Adrenal gland (tissue), 12 donors: ENCODE measurements around the gene TYMP. TPM values are rescaled to one million over a fixed set of nuclear protein-coding genes. Genes with fewer than 3 reads are reported as not detected.
"Not testable (repeated sequence)": the region's sequence is repeated elsewhere in the genome, so short reads cannot be mapped to it uniquely, and the experiment has no call there.

Experiments
- DNase-seq, 7 donors: peaks; one replicate each; pipeline ENCODE4 v3.0.0-alpha.2; 2019 to 2020
- H3K27ac ChIP-seq, 5 donors: fragments of 200-600 bp; sonication (generic) in 4 of 5; 1 replicate in 3 of 5; 2 replicates in 2 of 5; pipeline versions ENCODE4 v1.5.1 to v1.8.0; 2016 to 2020; ENCODE audit warnings: mild to moderate bottlenecking in 1 of 5
- H3K27me3 ChIP-seq: fragments of 200-600 bp; 2 replicates; pipeline ENCODE4 v1.8.0; 2021
- H3K36me3 ChIP-seq, 2 donors: fragments of 200-600 bp; replicated peaks in 1 of 2; 1 replicate in 1 of 2; 2 replicates in 1 of 2; pipeline versions ENCODE4 v1.5.1 to v1.8.0; 2018 to 2022
- H3K4me1 ChIP-seq, 2 donors: fragments of 200-600 bp; replicated peaks in 1 of 2; 1 replicate in 1 of 2; 2 replicates in 1 of 2; pipeline versions ENCODE4 v1.5.1 to v1.8.0; 2018 to 2021
- H3K4me3 ChIP-seq, 4 donors: fragments of 200-600 bp; sonication (generic) in 3 of 4; one replicate each; pipeline ENCODE4 v1.5.1; 2016 to 2018
- H3K9me3 ChIP-seq, 3 donors: fragments of 200-600 bp; sonication (generic) in 1 of 3; replicated peaks in 1 of 3; 1 replicate in 2 of 3; 2 replicates in 1 of 3; pipeline versions ENCODE4 v1.5.1 to v1.8.0; 2016 to 2021
- POLR2A ChIP-seq, 2 donors: fragments of 450-650 bp; IDR thresholded peaks; one replicate each; pipeline ENCODE4 v1.6.1; 2017; ENCODE audit warnings: antibody characterized with exemption in 2 of 2, mild to moderate bottlenecking in 2 of 2, moderate library complexity in 1 of 2
- WGBS, 4 donors: extraction: QIAGEN DNeasy Blood & Tissue Kit in 2 of 4; methylation state at CpG; one replicate each; pipeline versions ENCODE4 v1.1.5 to v1.1.7; 2013 to 2017; 5-methylcytosine and 5-hydroxymethylcytosine counted together
- intact Hi-C, 2 donors: fragments of 100-400 bp; cut with DNase I; formaldehyde crosslinking; loops; one replicate each; pipeline versions ENCODE4 v1.14.1 to v1.15.0; 2022 to 2023
- polyA plus RNA-seq, 3 donors: library from polyadenylated mRNA; stranded (reverse); fragments of 200-250 nt in 2 of 3; fragments of 350-450 nt in 1 of 3; fragmentation: Illumina TruSeq in 1 of 3; extraction: RNeasy Lipid Tissue Mini Kit (QIAGEN cat#74804) in 1 of 3; gene quantifications; one replicate each; pipeline ENCODE4 v1.2.3, GENCODE V29; 2013 to 2014
- total RNA-seq, 9 donors: library from RNA; depleted of rRNA in 4 of 9; stranded (reverse); fragments of >200 nt in 4 of 9; fragments of 120-200 nt in 1 of 9; fragmentation: NEBNext Ultra II Directional in 1 of 9; extraction: Animal tissue kit (Norgen Biotek cat#: 25700) in 1 of 9; gene quantifications; one replicate each; pipeline versions ENCODE4 v1.1.0 to v1.2.4, GENCODE V29; 2013 to 2023
- TF ChIP-seq, protein P1 (sequence below), 6 experiments: fragments of 450-650 bp in 4 of 6; fragments of 200-600 bp in 2 of 6; sonication (generic) in 1 of 6; IDR thresholded peaks; 1 replicate in 5 of 6; 2 replicates in 1 of 6; pipeline versions ENCODE4 v1.5.1 to v1.8.0; 2016 to 2021; ENCODE audit warnings: antibody characterized with exemption in 6 of 6, mild to moderate bottlenecking in 2 of 6, moderate library complexity in 1 of 6
- donor health status: healthy with polysubstance abuse.
- donor health status: Bipolar disorder and iron deficiency.
- donor health status: DM: yes; HTN: yes; CAD: no.
- donor health status: DM: no; HTN: no; CAD: no.
- donor health status: DM: no; HTN: no; CAD: no.
- donor health status: DM: yes; HTN: yes; CAD: no.

The TYMP gene
- total and polyA plus RNA-seq, 12 donors, result 1.9 to 152 (median 64.5) TPM

- no peak for DNase-seq
- TF ChIP-seq, protein P1, sequence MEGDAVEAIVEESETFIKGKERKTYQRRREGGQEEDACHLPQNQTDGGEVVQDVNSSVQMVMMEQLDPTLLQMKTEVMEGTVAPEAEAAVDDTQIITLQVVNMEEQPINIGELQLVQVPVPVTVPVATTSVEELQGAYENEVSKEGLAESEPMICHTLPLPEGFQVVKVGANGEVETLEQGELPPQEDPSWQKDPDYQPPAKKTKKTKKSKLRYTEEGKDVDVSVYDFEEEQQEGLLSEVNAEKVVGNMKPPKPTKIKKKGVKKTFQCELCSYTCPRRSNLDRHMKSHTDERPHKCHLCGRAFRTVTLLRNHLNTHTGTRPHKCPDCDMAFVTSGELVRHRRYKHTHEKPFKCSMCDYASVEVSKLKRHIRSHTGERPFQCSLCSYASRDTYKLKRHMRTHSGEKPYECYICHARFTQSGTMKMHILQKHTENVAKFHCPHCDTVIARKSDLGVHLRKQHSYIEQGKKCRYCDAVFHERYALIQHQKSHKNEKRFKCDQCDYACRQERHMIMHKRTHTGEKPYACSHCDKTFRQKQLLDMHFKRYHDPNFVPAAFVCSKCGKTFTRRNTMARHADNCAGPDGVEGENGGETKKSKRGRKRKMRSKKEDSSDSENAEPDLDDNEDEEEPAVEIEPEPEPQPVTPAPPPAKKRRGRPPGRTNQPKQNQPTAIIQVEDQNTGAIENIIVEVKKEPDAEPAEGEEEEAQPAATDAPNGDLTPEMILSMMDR (IDR thresholded peaks at IDR 0.05), result no peak
- TF ChIP-seq POLR2A (IDR thresholded peaks at IDR 0.05), result no peak
- H3K9me3 ChIP-seq, result no peaks in the 10 kb centered on the region
- peak overlapping the region in 1 of 4 donors; percentile 51 for H3K4me3 ChIP-seq
- peak overlapping the region in 1 of 5 donors; percentile 61 for H3K27ac ChIP-seq
- H3K36me3 ChIP-seq, result no peaks in the 10 kb centered on the region
- intact Hi-C loops, result no loop called here
- peaks cover 0 to 22% of the 10 kb centered on the region in 2 donors for H3K4me1 ChIP-seq
- WGBS, 4 donors, result 69 to 89% (median 79%) methylated on average over 5 of the region's 5 CpGs
- H3K27me3 ChIP-seq, result peaks cover 26% of the 10 kb centered on the region
These were observed 15.0 kb upstream of the TYMP start for GRCh38 chr22:50544746-50545253.

DNA sequence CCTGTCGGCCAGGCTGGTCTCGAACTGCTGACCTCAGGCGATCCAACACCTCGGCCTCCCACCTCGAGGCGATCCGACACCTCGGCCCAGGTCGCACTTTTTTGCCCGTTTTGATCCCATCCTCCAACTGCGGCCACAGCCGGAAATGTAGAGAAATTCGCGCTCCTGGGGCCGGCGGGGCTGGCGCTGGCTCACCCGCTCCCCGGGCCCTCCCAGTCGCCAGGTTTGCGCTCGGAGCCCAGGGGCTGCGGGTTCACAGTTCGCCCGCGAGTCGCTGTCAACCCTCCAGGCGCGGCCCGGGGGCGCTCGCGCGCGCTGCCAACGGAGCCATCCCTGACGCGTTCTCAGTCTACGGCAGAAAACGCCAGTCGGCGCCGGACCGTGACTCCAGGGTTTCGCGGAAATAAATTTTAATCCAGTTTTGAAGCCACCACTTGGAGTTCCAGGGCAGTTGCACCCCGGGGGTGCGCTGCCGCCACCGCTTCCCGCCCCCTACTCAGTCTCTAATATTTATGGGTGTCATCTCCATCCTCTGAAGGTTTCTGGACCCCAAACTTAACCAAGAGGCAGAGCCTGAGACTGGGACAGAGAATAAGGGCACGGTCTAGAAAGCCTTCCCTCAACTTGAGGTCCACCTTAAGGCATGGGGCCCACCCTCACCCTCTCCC lies 14.4 kb upstream of the TYMP start:
- peak overlapping the region in 1 of 4 donors; percentile 51 for H3K4me3 ChIP-seq
- H3K27me3 ChIP-seq, result peaks cover 25% of the 10 kb centered on the region
- H3K36me3 ChIP-seq, result no peaks in the 10 kb centered on the region
- peak overlapping the region in 1 of 5 donors; percentile 61 for H3K27ac ChIP-seq
- intact Hi-C loops, result no loop called here
- no peaks in the 10 kb centered on the region for H3K9me3 ChIP-seq
- WGBS, 4 donors, result 4 to 16% (median 5%) methylated on average over 10 to 52 of the region's 52 CpGs
- peaks cover 2 to 26% of the 10 kb centered on the region in 2 donors for H3K4me1 ChIP-seq
- no peak for TF ChIP-seq POLR2A (IDR thresholded peaks at IDR 0.05)
- TF ChIP-seq, protein P1 (IDR thresholded peaks at IDR 0.05), result peak; percentile 28 to 51 (median 38)
- DNase-seq, result peak; percentile 63 to 83 (median 72)

DNA sequence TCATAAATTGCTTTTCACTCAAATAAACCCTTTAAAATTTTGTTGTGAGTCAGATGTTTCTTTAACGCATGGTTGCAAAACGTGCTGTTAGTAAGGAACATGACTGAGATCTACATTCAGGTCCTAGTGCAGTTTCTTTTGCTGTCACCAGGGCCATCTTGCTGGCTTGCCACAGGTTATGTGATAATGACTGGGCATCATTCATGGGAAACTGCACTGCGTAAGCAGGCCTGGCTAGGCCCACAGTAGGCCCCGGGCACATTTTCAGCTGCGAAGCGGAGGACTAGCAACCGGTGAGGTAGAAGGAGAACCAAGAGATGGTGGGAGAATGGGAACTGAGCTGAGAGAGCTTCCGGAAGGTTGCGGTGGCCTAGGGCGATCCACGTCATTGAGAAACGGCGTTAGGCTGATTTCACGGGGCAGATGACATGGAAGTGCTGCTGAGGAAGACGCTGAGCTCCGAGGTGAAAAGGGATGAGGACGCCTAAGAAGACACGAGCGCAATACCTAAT lies 12.7 kb upstream of the TYMP start:
- H3K36me3 ChIP-seq, result no peaks in the 10 kb centered on the region
- H3K4me1 ChIP-seq, result peaks cover 5 to 31% of the 10 kb centered on the region in 2 donors
- intact Hi-C loops, result no loop called here
- H3K27me3 ChIP-seq, result peaks cover 12% of the 10 kb centered on the region
- peak in 2 of 7 donors; percentile 41 to 55 for DNase-seq
- 76 to 90% (median 81%) methylated on average over 19 of the region's 19 CpGs for WGBS, 4 donors
- H3K4me3 ChIP-seq, result no peak overlapping the region
- no peak for TF ChIP-seq POLR2A (IDR thresholded peaks at IDR 0.05)
- TF ChIP-seq, protein P1 (IDR thresholded peaks at IDR 0.05), result no peak
- H3K9me3 ChIP-seq, result no peaks in the 10 kb centered on the region
- peak overlapping the region in 2 of 5 donors; percentile 83 to 90 for H3K27ac ChIP-seq

GRCh38 chr22:50541667-50542026 lies 11.8 kb upstream of the TYMP start:
- WGBS, 4 donors, result 42 to 65% (median 57%) methylated on average over 5 of the region's 5 CpGs
- H3K36me3 ChIP-seq, H3K27me3 ChIP-seq, H3K9me3 ChIP-seq, intact Hi-C loops, H3K4me3 ChIP-seq: not testable (repeated sequence)
- Histone ChIP-seq H3K4me1 (peaks cover 5 to 31% of the 10 kb centered on the region in 2 donors), H3K27ac (peak overlapping the region in 3 of 5 donors; percentile 52 to 90 (median 83))
- peak in 5 of 7 donors; percentile 51 to 78 (median 70) for DNase-seq
